Heart right ventricle (tissue), 16 donors: ENCODE data around the gene ZNF878. TPM values are rescaled to one million over a fixed set of nuclear protein-coding genes. Genes with fewer than 3 reads are reported as not detected.

Experiments used
- ATAC-seq, 8 donors: fragments of 200-7000 bp; cut with Tn5 transposase; one replicate each; pipeline ENCODE4 v1.9.1; 2020; ENCODE audit warnings: mild to moderate bottlenecking in 8 of 8, moderate library complexity in 8 of 8, moderate number of reproducible peaks in 1 of 8
- DNase-seq, 2 donors: peaks; one replicate each; pipeline ENCODE4 v3.0.0-alpha.2; 2020
- H3K27ac ChIP-seq, 10 donors: fragments of 200-600 bp; sonication (generic) in 2 of 10; one replicate each; pipeline versions ENCODE4 v1.5.0 to v1.8.0; 2020 to 2022; ENCODE audit warnings: mild to moderate bottlenecking in 3 of 10
- H3K27me3 ChIP-seq, 7 donors: fragments of 200-600 bp; one replicate each; pipeline ENCODE4 v1.8.0; 2021 to 2022; ENCODE audit warnings: mild to moderate bottlenecking in 2 of 7
- H3K36me3 ChIP-seq, 9 donors: fragments of 200-600 bp; sonication (generic) in 1 of 9; one replicate each; pipeline versions ENCODE4 v1.5.0 to v1.8.0; 2020 to 2022; ENCODE audit warnings: mild to moderate bottlenecking in 2 of 9
- H3K4me1 ChIP-seq, 9 donors: fragments of 200-600 bp; sonication (generic) in 1 of 9; one replicate each; pipeline versions ENCODE4 v1.5.0 to v1.8.0; 2020 to 2022; ENCODE audit warnings: mild to moderate bottlenecking in 4 of 9
- H3K4me3 ChIP-seq, 10 donors: fragments of 200-600 bp; sonication (generic) in 2 of 10; one replicate each; pipeline versions ENCODE4 v1.5.0 to v1.8.0; 2020 to 2022; ENCODE audit warnings: mild to moderate bottlenecking in 7 of 10, moderate library complexity in 2 of 10
- H3K9me3 ChIP-seq, 11 donors: fragments of 200-600 bp in 10 of 11; sonication (generic) in 2 of 11; one replicate each; pipeline versions ENCODE4 v1.5.0 to v1.8.0; 2013 to 2022; ENCODE audit warnings: mild to moderate bottlenecking in 2 of 11, control low read depth in 1 of 11, moderate library complexity in 1 of 11
- CTCF ChIP-seq, 9 donors: fragments of 200-600 bp; sonication (generic) in 2 of 9; IDR thresholded peaks; one replicate each; pipeline versions ENCODE4 v1.5.0 to v1.8.0; 2021 to 2022; ENCODE audit warnings: antibody characterized with exemption in 9 of 9, mild to moderate bottlenecking in 5 of 9, moderate library complexity in 1 of 9
- WGBS, 2 donors: extraction: QIAGEN DNeasy Blood & Tissue Kit; methylation state at CpG; one replicate each; pipeline ENCODE4 v1.1.7; 2013; ENCODE audit warnings: inconsistent platforms in 1 of 2; 5-methylcytosine and 5-hydroxymethylcytosine counted together
- intact Hi-C, 10 donors: fragments of 100-400 bp; cut with DNase I; formaldehyde crosslinking; loops; one replicate each; pipeline versions ENCODE4 v1.11.1 to v1.14.2; 2022
- polyA plus RNA-seq, 2 donors: library from polyadenylated mRNA; stranded (reverse); fragments of 200-250 nt; gene quantifications; one replicate each; pipeline ENCODE4 v1.2.3, GENCODE V29; 2013
- total RNA-seq, 10 donors: library from RNA; stranded (reverse); fragmentation: NEBNext Ultra II Directional in 3 of 10; extraction: Animal tissue kit (Norgen Biotek cat#: 25700) in 3 of 10; gene quantifications; one replicate each; pipeline versions ENCODE4 v1.2.1 to v1.2.4, GENCODE V29; 2021 to 2023
- donor health status: Arrhythmogenic right ventricular cardiomyopathy.
- donor health status: ischemic (EF 13 %, LVEDD 7.1; RV severe dilation, severe dysfunction).
- donor health status: healthy with polysubstance abuse.
- donor health status: DM: no; HTN: yes; CAD: no.
- donor health status: DM: no; HTN: no; CAD: no.
- donor health status: ischemic (EF 25% LVEDD 6.9; RV normal size, moderate dysfunction).
- donor health status: ischemic (EF 25% LVEDD 5.7; RV mildly dilated, moderate dysfunction).
- donor health status: healthy.
- donor health status: DM: yes; HTN: yes; CAD: no.
- donor health status: Ischemic cardiomyopathy.
- donor health status: ischemic (EF 35%, LVEDD 5.7; RV mildly dilated, moderate dysfunction).
- donor health status: nonischemic (EF 11% LVEDD 7.7; RV severe dilation, severe dysfunction).
- donor health status: DM: yes; HTN: yes; CAD: no.
- donor health status: PGD.
- donor health status: ischemic (EF 29% LVEDD 5.4; RV normal size, mild dysfunction).
- donor health status: nonischemic (EF 23%, LVEDD 6.1; RV moderate dilation, normal function).

The ZNF878 gene
- total and polyA plus RNA-seq, 12 donors = 0.13 to 0.51 (median 0.34) TPM; not detected in 4

- 78 to 85% methylated on average over 1 of the region's 1 CpG for WGBS, 2 donors
- no peak overlapping the region for H3K4me3 ChIP-seq
- H3K27ac ChIP-seq = no peak overlapping the region
- intact Hi-C loops = loop anchor here in 1 of 10 donors (10.0 kb wide), 1 partner anchor 200 kb away; the partner anchor contains the start of gene ZNF491
- peaks cover 0 to 4% (median 0%) of the 10 kb centered on the region in 9 donors for H3K4me1 ChIP-seq
- DNase-seq = no peak
- ATAC-seq = no peak
- TF ChIP-seq CTCF (IDR thresholded peaks at IDR 0.05) = no peak
- H3K36me3 ChIP-seq = peaks cover 0 to 4% (median 0%) of the 10 kb centered on the region in 9 donors
- no peaks in the 10 kb centered on the region for H3K27me3 ChIP-seq
- no peaks in the 10 kb centered on the region for H3K9me3 ChIP-seq
Measured at GRCh38 chr19:11995174-11995573, 57.6 kb downstream of the ZNF878 start.

Other genes starting within 250 kb of the ZNF878 start
- 1 to 10 TPM; 2.9 to 5.5 (median 4.3) TPM for gene ZNF440, start 238.7 kb downstream of the ZNF878 start, total RNA-seq
- gene ZNF440, start 238.7 kb downstream of the ZNF878 start, polyA plus RNA-seq = 1 to 10 TPM; 1.6 to 9.5 TPM
- 1 to 10 TPM; 2.5 to 4.9 (median 3.9) TPM for gene ZNF439, start 204.2 kb downstream of the ZNF878 start, total RNA-seq
- 10 to 100 TPM in 1 of 2 donors, 1 to 10 TPM in 1; 2.6 to 15.4 TPM for gene ZNF439, start 204.2 kb downstream of the ZNF878 start, polyA plus RNA-seq
- 1 to 10 TPM; 1.6 to 5.1 (median 4.3) TPM for gene ZNF69, start 165.2 kb downstream of the ZNF878 start, total RNA-seq
- 1 to 10 TPM; 2.1 to 6.5 TPM for gene ZNF69, start 165.2 kb downstream of the ZNF878 start, polyA plus RNA-seq
- 1 to 10 TPM; 2.8 to 5.0 (median 4.4) TPM for gene ZNF700, start 127.9 kb downstream of the ZNF878 start, total RNA-seq
- 10 to 100 TPM in 1 of 2 donors, 1 to 10 TPM in 1; 2.4 to 11.3 TPM for gene ZNF700, start 127.9 kb downstream of the ZNF878 start, polyA plus RNA-seq
- gene ZNF763, start 87.9 kb downstream of the ZNF878 start, total RNA-seq = 1 to 10 TPM; 1.7 to 7.1 (median 4.8) TPM
- 10 to 100 TPM in 1 of 2 donors, under 1 TPM in 1; 0.87 to 11.0 TPM for gene ZNF763, start 87.9 kb downstream of the ZNF878 start, polyA plus RNA-seq
- 1 to 10 TPM; 2.9 to 6.6 (median 4.1) TPM for gene ZNF433, start 17.3 kb downstream of the ZNF878 start, total RNA-seq
- gene ZNF433, start 17.3 kb downstream of the ZNF878 start, polyA plus RNA-seq = 1 to 10 TPM; 2.4 to 9.3 TPM
- gene ZNF844, start 11.8 kb upstream of the ZNF878 start, total RNA-seq = 10 to 100 TPM; 11.4 to 22.5 (median 17.8) TPM
- gene ZNF844, start 11.8 kb upstream of the ZNF878 start, polyA plus RNA-seq = 1 to 10 TPM; 2.3 to 6.1 TPM
- 1 to 10 TPM in 2 of 10 donors, under 1 TPM in 6, not detected in 2; 0.37 to 1.1 (median 0.95) TPM for gene ZNF20, start 87.4 kb upstream of the ZNF878 start, total RNA-seq
- gene ZNF20, start 87.4 kb upstream of the ZNF878 start, polyA plus RNA-seq = 1 to 10 TPM in 1 of 2 donors, under 1 TPM in 1; 0.59 to 1.6 TPM
- gene ZNF625, start 103.8 kb upstream of the ZNF878 start, total RNA-seq = 1 to 10 TPM; 3.1 to 8.8 (median 5.9) TPM
- gene ZNF625, start 103.8 kb upstream of the ZNF878 start, polyA plus RNA-seq = 1 to 10 TPM in 1 of 2 donors, under 1 TPM in 1; 0.65 to 2.9 TPM
- 1 to 10 TPM; 3.3 to 7.1 (median 4.6) TPM for gene ZNF136, start 110.1 kb upstream of the ZNF878 start, total RNA-seq
- 1 to 10 TPM; 2.0 to 4.8 TPM for gene ZNF136, start 110.1 kb upstream of the ZNF878 start, polyA plus RNA-seq
- 10 to 100 TPM in 6 of 10 donors, 1 to 10 TPM in 4; 7.5 to 12.7 (median 10.4) TPM for gene ZNF44, start 241.9 kb upstream of the ZNF878 start, total RNA-seq
- gene ZNF44, start 241.9 kb upstream of the ZNF878 start, polyA plus RNA-seq = 10 to 100 TPM in 1 of 2 donors, 1 to 10 TPM in 1; 6.3 to 16.1 TPM